Activated CD8-positive, alpha-beta T cell treated with anti-CD3 and anti-CD28 coated beads, Interleukin-2, amount 10 ng/mL, durations not matched to agents 7 days and 5 days (primary cell): Measurements from ENCODE around the gene DIPK2B. TPM values are rescaled to one million over a fixed set of nuclear protein-coding genes. Genes with fewer than 3 reads are reported as not detected.

ENCODE experiments used
- ATAC-seq: fragments of 150-1000 bp; cut with Tn5 transposase; one replicate; pipeline ENCODE4 v1.10.0; 2021; ENCODE audit warnings: moderate library complexity
- CTCF ChIA-PET: fragments of 350-600 bp; sonication (Branson Sonifier 250); formaldehyde crosslinking; loops from one replicate; lab custom pipeline; 2021; ENCODE audit warnings: antibody characterized with exemption; lab: Charles Lee
- POLR2A ChIA-PET: fragments of 350-600 bp; sonication (Branson Sonifier 250); formaldehyde crosslinking; loops from one replicate; lab custom pipeline; 2021; ENCODE audit warnings: antibody characterized with exemption; lab: Charles Lee
- DNase-seq: peaks from one replicate; pipeline ENCODE4 v3.0.0-alpha.2; 2020
- H3K27ac Mint-ChIP-seq: one replicate; pipeline ENCODE4 v1.8.0; 2021; ENCODE audit warnings: mild to moderate bottlenecking, mixed read lengths
- H3K27me3 Mint-ChIP-seq: one replicate; pipeline ENCODE4 v1.8.0; 2021; ENCODE audit warnings: low read depth, mixed read lengths
- H3K36me3 Mint-ChIP-seq: one replicate; pipeline ENCODE4 v1.8.0; 2021; ENCODE audit warnings: low read depth, mixed read lengths
- H3K4me1 Mint-ChIP-seq: one replicate; pipeline ENCODE4 v1.8.0; 2021; ENCODE audit warnings: low read depth, mixed read lengths
- H3K4me3 Mint-ChIP-seq: one replicate; pipeline ENCODE4 v1.8.0; 2021; ENCODE audit warnings: mild to moderate bottlenecking, mixed read lengths
- H3K9me3 Mint-ChIP-seq: one replicate; pipeline ENCODE4 v1.8.0; 2022; ENCODE audit warnings: mixed read lengths; ENCODE audit not compliant: insufficient read depth
- total RNA-seq, 2 experiments: library from RNA; stranded (reverse); gene quantifications; one replicate each; pipeline ENCODE4 v1.2.3, GENCODE V29; 2021

DIPK2B gene
- not detected for total RNA-seq

- ChIA-PET POLR2A (no interaction called here), CTCF (interaction anchor here (1.2 kb wide), 1 partner anchor 14 kb away, joined by 3 read pairs; no protein-coding TSS in a partner anchor)
- Mint-ChIP-seq H3K27me3 (peaks cover 14% of the 10 kb centered on the region), H3K4me3 (no peak within 1 kb of the TSS), H3K27ac (no peak within 1 kb of the TSS), H3K36me3 (no peaks in the 10 kb centered on the region), H3K9me3 (no peaks in the 10 kb centered on the region), H3K4me1 (no peaks in the 10 kb centered on the region)
- no peak for ATAC-seq
- no peak for DNase-seq
Measured at GRCh38 chrX:45200741-45201234, at the start of gene DIPK2B. TSS of gene DIPK2B (minus strand) at chrX:45200876. CDS start at chrX:45200826, 50 bp downstream.

- H3K9me3 Mint-ChIP-seq: no peaks in the 10 kb centered on the region
- ChIA-PET POLR2A (no interaction called here), CTCF (no interaction called here)
- H3K4me1 Mint-ChIP-seq: no peaks in the 10 kb centered on the region
- H3K27me3 Mint-ChIP-seq: no peaks in the 10 kb centered on the region
- no peak overlapping the region for H3K27ac Mint-ChIP-seq
- DNase-seq (no peak), ATAC-seq (no peak)
- no peak overlapping the region for H3K4me3 Mint-ChIP-seq
- no peaks in the 10 kb centered on the region for H3K36me3 Mint-ChIP-seq
Measured at GRCh38 chrX:45240301-45240700, 39.6 kb upstream of the DIPK2B start.

GRCh38 chrX:45238489-45238888, 37.8 kb upstream of the DIPK2B start:
- H3K27me3 Mint-ChIP-seq: no peaks in the 10 kb centered on the region

GRCh38 chrX:45233531-45233930, 32.9 kb upstream of the DIPK2B start:
- CTCF ChIA-PET: no interaction called here
- POLR2A ChIA-PET: no interaction called here
- Mint-ChIP-seq H3K4me3 (no peak overlapping the region), H3K27me3 (no peaks in the 10 kb centered on the region), H3K4me1 (peaks cover 19% of the 10 kb centered on the region), H3K27ac (no peak overlapping the region), H3K36me3 (peaks cover 2% of the 10 kb centered on the region), H3K9me3 (peaks cover 11% of the 10 kb centered on the region)
- DNase-seq: no peak
- no peak for ATAC-seq

More at GRCh38 chrX:45238489-45238888, 37.8 kb upstream of the DIPK2B start:
- H3K36me3 Mint-ChIP-seq: no peaks in the 10 kb centered on the region
- ChIA-PET CTCF (no interaction called here), POLR2A (no interaction called here)
- DNase-seq (no peak), ATAC-seq (no peak)
- H3K4me1 Mint-ChIP-seq: peaks cover 1% of the 10 kb centered on the region
- peaks cover 4% of the 10 kb centered on the region for H3K9me3 Mint-ChIP-seq
- no peak overlapping the region for H3K27ac Mint-ChIP-seq
- H3K4me3 Mint-ChIP-seq: no peak overlapping the region

GRCh38 chrX:45232139-45232538, 31.5 kb upstream of the DIPK2B start:
- ATAC-seq (peak; percentile 63), DNase-seq (peak; percentile 22)
- peaks cover 11% of the 10 kb centered on the region for H3K9me3 Mint-ChIP-seq
- peaks cover 19% of the 10 kb centered on the region for H3K4me1 Mint-ChIP-seq
- peaks cover 2% of the 10 kb centered on the region for H3K36me3 Mint-ChIP-seq
- CTCF ChIA-PET: no interaction called here
- POLR2A ChIA-PET: no interaction called here
- H3K27ac Mint-ChIP-seq: no peak overlapping the region
- no peaks in the 10 kb centered on the region for H3K27me3 Mint-ChIP-seq
- no peak overlapping the region for H3K4me3 Mint-ChIP-seq

- Mint-ChIP-seq H3K27me3 (no peaks in the 10 kb centered on the region), H3K4me1 (peaks cover 19% of the 10 kb centered on the region), H3K27ac (no peak overlapping the region), H3K9me3 (peaks cover 11% of the 10 kb centered on the region), H3K4me3 (no peak overlapping the region), H3K36me3 (peaks cover 2% of the 10 kb centered on the region)
- POLR2A ChIA-PET: no interaction called here
- no peak for ATAC-seq
- no peak for DNase-seq
- CTCF ChIA-PET: no interaction called here
Measured at GRCh38 chrX:45230410-45230809, 29.7 kb upstream of the DIPK2B start.

- Mint-ChIP-seq H3K36me3 (peaks cover 2% of the 10 kb centered on the region), H3K4me3 (no peak overlapping the region), H3K27me3 (no peaks in the 10 kb centered on the region), H3K27ac (no peak overlapping the region), H3K4me1 (peaks cover 19% of the 10 kb centered on the region), H3K9me3 (peaks cover 11% of the 10 kb centered on the region)
- ATAC-seq (no peak), DNase-seq (no peak)
- POLR2A ChIA-PET: no interaction called here
- CTCF ChIA-PET: no interaction called here
Measured at GRCh38 chrX:45229348-45229747, 28.7 kb upstream of the DIPK2B start.

- no peak for DNase-seq
- ChIA-PET CTCF (no interaction called here), POLR2A (interaction anchor here (0.6 kb wide), 2 partner anchors 35 to 115 kb away, joined by 3 to 4 read pairs; no protein-coding TSS in a partner anchor)
- Mint-ChIP-seq H3K27me3 (no peaks in the 10 kb centered on the region), H3K9me3 (peaks cover 3% of the 10 kb centered on the region), H3K27ac (no peak overlapping the region), H3K4me3 (no peak overlapping the region), H3K36me3 (peaks cover 2% of the 10 kb centered on the region), H3K4me1 (peaks cover 15% of the 10 kb centered on the region)
- no peak for ATAC-seq
Measured at GRCh38 chrX:45228126-45228525, 27.4 kb upstream of the DIPK2B start.

GRCh38 chrX:45208121-45208856, 7.6 kb upstream of the DIPK2B start:
- no peak for DNase-seq
- no peaks in the 10 kb centered on the region for H3K9me3 Mint-ChIP-seq
- H3K27me3 Mint-ChIP-seq: no peaks in the 10 kb centered on the region
- CTCF ChIA-PET: no interaction called here
- POLR2A ChIA-PET: no interaction called here
- no peaks in the 10 kb centered on the region for H3K36me3 Mint-ChIP-seq
- H3K4me3 Mint-ChIP-seq: no peak overlapping the region
- H3K27ac Mint-ChIP-seq: no peak overlapping the region
- H3K4me1 Mint-ChIP-seq: no peaks in the 10 kb centered on the region
- ATAC-seq: no peak

- Mint-ChIP-seq H3K36me3 (no peaks in the 10 kb centered on the region), H3K27me3 (peaks cover 14% of the 10 kb centered on the region), H3K27ac (no peak overlapping the region), H3K4me1 (no peaks in the 10 kb centered on the region), H3K4me3 (no peak overlapping the region), H3K9me3 (no peaks in the 10 kb centered on the region)
- POLR2A ChIA-PET: no interaction called here
- DNase-seq (no peak), ATAC-seq (no peak)
- CTCF ChIA-PET: no interaction called here
Measured at GRCh38 chrX:45202171-45202570, 1.5 kb upstream of the DIPK2B start.

GRCh38 chrX:45198706-45199105, 2.0 kb downstream of the DIPK2B start:
- ATAC-seq: no peak
- Mint-ChIP-seq H3K27ac (no peak overlapping the region), H3K27me3 (peaks cover 14% of the 10 kb centered on the region), H3K4me1 (no peaks in the 10 kb centered on the region), H3K36me3 (no peaks in the 10 kb centered on the region), H3K4me3 (no peak overlapping the region), H3K9me3 (no peaks in the 10 kb centered on the region)
- ChIA-PET CTCF (no interaction called here), POLR2A (no interaction called here)
- DNase-seq: no peak

- Mint-ChIP-seq H3K4me1 (no peaks in the 10 kb centered on the region), H3K27ac (no peak overlapping the region), H3K9me3 (no peaks in the 10 kb centered on the region), H3K36me3 (no peaks in the 10 kb centered on the region), H3K4me3 (no peak overlapping the region), H3K27me3 (peaks cover 14% of the 10 kb centered on the region)
- no peak for ATAC-seq
- no peak for DNase-seq
- CTCF ChIA-PET: no interaction called here
- POLR2A ChIA-PET: no interaction called here
Measured at GRCh38 chrX:45198301-45198700, 2.4 kb downstream of the DIPK2B start.
